Panc1 (cell line): ENCODE measurements around the gene GPR156. TPM values are rescaled to one million over a fixed set of nuclear protein-coding genes. Genes with fewer than 3 reads are reported as not detected.

Source experiments
- ATAC-seq: fragments of 200-7000 bp; cut with Tn5 transposase; 2 replicates; pipeline ENCODE4 v1.9.1; 2020; ENCODE audit warnings: mild to moderate bottlenecking, moderate library complexity
- BruUV-seq: library from RNA; stranded (reverse); fragments of 400-500 nt; replicated peaks from 2 replicates; lab custom pipeline; 2021; lab: Mats Ljungman, UMichigan
- CTCF ChIA-PET: fragments of 300-600 bp; sonication (Branson Sonifier 250); formaldehyde crosslinking; loops from one replicate; lab custom pipeline; 2022; ENCODE audit warnings: antibody characterized with exemption; lab: Charles Lee
- POLR2A ChIA-PET: fragments of 300-600 bp; sonication (Branson Sonifier 250); formaldehyde crosslinking; loops from one replicate; lab custom pipeline; 2022; ENCODE audit warnings: antibody characterized with exemption; lab: Charles Lee
- DNase-seq: peaks from one replicate; pipeline ENCODE4 v3.0.0-alpha.2; 2010; ENCODE audit warnings: low read depth, low spot score
- H3K27ac ChIP-seq: 2 replicates; pipeline ENCODE4 v1.5.1; 2011; ENCODE audit warnings: mild to moderate bottlenecking, low read length, inconsistent platforms
- H3K27me3 ChIP-seq: fragments of 200-500 bp; sonication (Bioruptor generic); 2 replicates; pipeline ENCODE4 v1.6.0; 2014; ENCODE audit warnings: low read length, inconsistent platforms; ENCODE audit not compliant: control insufficient read depth, insufficient read depth
- H3K36me3 ChIP-seq: fragments of 200-500 bp; sonication (Bioruptor generic); 2 replicates; pipeline ENCODE4 v1.5.1; 2014; ENCODE audit warnings: inconsistent platforms, mild to moderate bottlenecking, low read length, moderate library complexity; ENCODE audit not compliant: control insufficient read depth, insufficient read depth
- H3K4me1 ChIP-seq: 2 replicates; pipeline ENCODE4 v1.5.1; 2011; ENCODE audit warnings: inconsistent platforms, mild to moderate bottlenecking, low read length, moderate library complexity; ENCODE audit not compliant: control insufficient read depth, insufficient read depth
- H3K4me3 ChIP-seq, 2 experiments: 2 replicates each; pipeline ENCODE4 v1.5.1; 2011 to 2012; ENCODE audit warnings: low read depth in 2 of 2, low read length in 2 of 2, mild to moderate bottlenecking in 2 of 2, inconsistent platforms in 1 of 2, moderate library complexity in 1 of 2
- H3K9me3 ChIP-seq: fragments of 200-500 bp; sonication (Bioruptor generic); 2 replicates; pipeline ENCODE4 v1.5.1; 2014; ENCODE audit warnings: low read depth, mild to moderate bottlenecking, inconsistent platforms, low read length, moderate library complexity; ENCODE audit not compliant: control insufficient read depth, insufficient read depth
- POLR2AphosphoS5 ChIP-seq: IDR thresholded peaks from 2 replicates; pipeline ENCODE4 v1.6.1; 2012; ENCODE audit warnings: mild to moderate bottlenecking, low read depth, low read length, moderate library complexity
- SIN3A ChIP-seq: IDR thresholded peaks from 2 replicates; pipeline ENCODE4 v1.6.1; 2012; ENCODE audit warnings: low read depth, mild to moderate bottlenecking, low read length, moderate library complexity, borderline replicate concordance; ENCODE audit not compliant: insufficient read depth
- TCF7L2 ChIP-seq: IDR thresholded peaks from 2 replicates; pipeline ENCODE4 v1.6.1; 2011; ENCODE audit warnings: mild to moderate bottlenecking, low read depth, low read length, inconsistent platforms
- in situ Hi-C: cut with HindIII; loops from 2 replicates; pipeline ENCODE4 v1.10.0; 2016; ENCODE audit warnings: low sequenced_read_pairs, low pct_unique_long_range_greater_than_20kb
- intact Hi-C: fragments of 100-400 bp; cut with micrococcal nuclease; formaldehyde crosslinking; loops from one replicate; pipeline ENCODE4 v1.10.0; 2022; ENCODE audit not compliant: unreplicated experiment
- total RNA-seq: library from RNA; stranded (reverse); gene quantifications from one replicate; pipeline ENCODE4 v1.2.1, GENCODE V29; 2021; ENCODE audit not compliant: unreplicated experiment
- TF ChIP-seq, protein P1 (sequence below): fragments of 450-650 bp; IDR thresholded peaks from 2 replicates; pipeline ENCODE4 v1.5.1; 2017; ENCODE audit warnings: mild to moderate bottlenecking
- TF ChIP-seq, protein P2 (sequence below), 2 experiments: IDR thresholded peaks; 2 replicates each; pipeline ENCODE4 v1.6.1; 2011 to 2012; ENCODE audit warnings: low read depth in 2 of 2, control low read depth in 1 of 2, low read length in 1 of 2, mild to moderate bottlenecking in 1 of 2, moderate library complexity in 1 of 2; ENCODE audit not compliant: insufficient read depth in 1 of 2

GPR156 gene
- total RNA-seq, 1 experiment from 2014 or later: 0.39 TPM

DNA sequence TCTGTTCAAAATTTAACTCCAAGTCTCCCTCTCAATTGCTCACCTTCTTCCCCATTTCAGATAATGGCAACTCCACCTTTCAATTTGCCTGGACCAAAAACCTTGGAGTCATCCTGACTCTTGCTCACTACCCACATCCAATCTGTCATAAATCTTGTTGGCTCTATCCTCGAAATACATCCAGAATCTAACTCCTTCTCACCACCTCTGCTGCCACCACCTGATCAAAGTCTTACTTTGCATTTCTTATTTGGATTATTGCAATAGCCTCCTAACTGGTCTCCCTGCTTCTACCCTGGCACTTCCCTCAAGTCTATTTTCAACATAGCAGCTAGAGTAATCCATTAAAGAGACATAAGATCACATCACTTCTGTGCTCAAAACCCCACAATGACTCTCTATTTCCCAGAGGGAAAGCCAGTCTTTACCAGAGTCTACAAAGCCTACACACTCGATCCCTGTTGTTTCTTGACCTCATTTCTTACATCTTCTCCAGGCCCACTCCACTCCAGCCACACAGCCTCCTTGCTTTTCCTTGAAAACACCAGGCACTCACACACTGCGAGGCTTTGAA is 86.6 kb downstream of the GPR156 start:
- CTCF ChIA-PET: no interaction called here
- TF ChIP-seq, protein P1, sequence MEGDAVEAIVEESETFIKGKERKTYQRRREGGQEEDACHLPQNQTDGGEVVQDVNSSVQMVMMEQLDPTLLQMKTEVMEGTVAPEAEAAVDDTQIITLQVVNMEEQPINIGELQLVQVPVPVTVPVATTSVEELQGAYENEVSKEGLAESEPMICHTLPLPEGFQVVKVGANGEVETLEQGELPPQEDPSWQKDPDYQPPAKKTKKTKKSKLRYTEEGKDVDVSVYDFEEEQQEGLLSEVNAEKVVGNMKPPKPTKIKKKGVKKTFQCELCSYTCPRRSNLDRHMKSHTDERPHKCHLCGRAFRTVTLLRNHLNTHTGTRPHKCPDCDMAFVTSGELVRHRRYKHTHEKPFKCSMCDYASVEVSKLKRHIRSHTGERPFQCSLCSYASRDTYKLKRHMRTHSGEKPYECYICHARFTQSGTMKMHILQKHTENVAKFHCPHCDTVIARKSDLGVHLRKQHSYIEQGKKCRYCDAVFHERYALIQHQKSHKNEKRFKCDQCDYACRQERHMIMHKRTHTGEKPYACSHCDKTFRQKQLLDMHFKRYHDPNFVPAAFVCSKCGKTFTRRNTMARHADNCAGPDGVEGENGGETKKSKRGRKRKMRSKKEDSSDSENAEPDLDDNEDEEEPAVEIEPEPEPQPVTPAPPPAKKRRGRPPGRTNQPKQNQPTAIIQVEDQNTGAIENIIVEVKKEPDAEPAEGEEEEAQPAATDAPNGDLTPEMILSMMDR: peak; percentile 59
- TF ChIP-seq SIN3A: no peak
- no peaks in the 10 kb centered on the region for H3K4me1 ChIP-seq
- intact Hi-C loops (no loop called here), in situ Hi-C loops (no loop called here)
- H3K4me3 ChIP-seq: no peak overlapping the region
- H3K36me3 ChIP-seq: no peaks in the 10 kb centered on the region
- H3K27ac ChIP-seq: no peak overlapping the region
- H3K9me3 ChIP-seq: no peaks in the 10 kb centered on the region
- POLR2A ChIA-PET: no interaction called here
- no peak for DNase-seq
- H3K27me3 ChIP-seq: no peaks in the 10 kb centered on the region
- BruUV-seq: no TSS peak
- ATAC-seq: peak; percentile 65

DNA sequence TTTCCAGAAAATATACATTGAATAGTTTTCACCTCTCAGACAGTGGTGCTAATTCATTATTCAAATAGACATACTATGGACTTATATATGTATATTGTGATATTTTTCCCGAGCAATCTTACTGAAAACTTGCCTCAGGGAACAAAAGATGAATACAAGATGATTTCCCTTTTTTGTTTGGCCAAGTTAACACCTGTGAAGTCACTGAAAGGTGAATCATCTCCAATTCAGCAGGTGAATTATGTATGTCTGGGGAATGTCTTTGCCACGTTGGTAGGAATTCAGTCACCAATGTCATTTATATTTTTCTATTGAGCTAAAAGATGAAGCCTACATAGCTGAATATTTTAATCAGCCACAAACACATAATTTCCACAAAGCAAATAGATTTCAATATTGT is 88.2 kb downstream of the GPR156 start:
- H3K9me3 ChIP-seq: no peaks in the 10 kb centered on the region
- DNase-seq (no peak), ATAC-seq (no peak)
- H3K27ac ChIP-seq: no peak overlapping the region
- TF ChIP-seq POLR2AphosphoS5: no peak
- no peak for TF ChIP-seq SIN3A
- TF ChIP-seq, protein P2, sequence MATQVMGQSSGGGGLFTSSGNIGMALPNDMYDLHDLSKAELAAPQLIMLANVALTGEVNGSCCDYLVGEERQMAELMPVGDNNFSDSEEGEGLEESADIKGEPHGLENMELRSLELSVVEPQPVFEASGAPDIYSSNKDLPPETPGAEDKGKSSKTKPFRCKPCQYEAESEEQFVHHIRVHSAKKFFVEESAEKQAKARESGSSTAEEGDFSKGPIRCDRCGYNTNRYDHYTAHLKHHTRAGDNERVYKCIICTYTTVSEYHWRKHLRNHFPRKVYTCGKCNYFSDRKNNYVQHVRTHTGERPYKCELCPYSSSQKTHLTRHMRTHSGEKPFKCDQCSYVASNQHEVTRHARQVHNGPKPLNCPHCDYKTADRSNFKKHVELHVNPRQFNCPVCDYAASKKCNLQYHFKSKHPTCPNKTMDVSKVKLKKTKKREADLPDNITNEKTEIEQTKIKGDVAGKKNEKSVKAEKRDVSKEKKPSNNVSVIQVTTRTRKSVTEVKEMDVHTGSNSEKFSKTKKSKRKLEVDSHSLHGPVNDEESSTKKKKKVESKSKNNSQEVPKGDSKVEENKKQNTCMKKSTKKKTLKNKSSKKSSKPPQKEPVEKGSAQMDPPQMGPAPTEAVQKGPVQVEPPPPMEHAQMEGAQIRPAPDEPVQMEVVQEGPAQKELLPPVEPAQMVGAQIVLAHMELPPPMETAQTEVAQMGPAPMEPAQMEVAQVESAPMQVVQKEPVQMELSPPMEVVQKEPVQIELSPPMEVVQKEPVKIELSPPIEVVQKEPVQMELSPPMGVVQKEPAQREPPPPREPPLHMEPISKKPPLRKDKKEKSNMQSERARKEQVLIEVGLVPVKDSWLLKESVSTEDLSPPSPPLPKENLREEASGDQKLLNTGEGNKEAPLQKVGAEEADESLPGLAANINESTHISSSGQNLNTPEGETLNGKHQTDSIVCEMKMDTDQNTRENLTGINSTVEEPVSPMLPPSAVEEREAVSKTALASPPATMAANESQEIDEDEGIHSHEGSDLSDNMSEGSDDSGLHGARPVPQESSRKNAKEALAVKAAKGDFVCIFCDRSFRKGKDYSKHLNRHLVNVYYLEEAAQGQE (IDR thresholded peaks at IDR 0.05; ENCODE audit: insufficient read depth in 1 of 2, low read depth in 2 of 2, low read length in 1 of 2): no peak
- no peak for TF ChIP-seq TCF7L2
- TF ChIP-seq, protein P1: no peak
- intact Hi-C loops (no loop called here), in situ Hi-C loops (no loop called here)
- H3K27me3 ChIP-seq: no peaks in the 10 kb centered on the region; the same call in 1 of the 2 replicates
- no TSS peak for BruUV-seq
- H3K4me3 ChIP-seq: no peak overlapping the region
- CTCF ChIA-PET: no interaction called here
- H3K4me1 ChIP-seq: no peaks in the 10 kb centered on the region
- POLR2A ChIA-PET: no interaction called here
- H3K36me3 ChIP-seq: no peaks in the 10 kb centered on the region
